ENCODE results near the gene HOXD13. TPM values are rescaled to one million over a fixed set of nuclear protein-coding genes. Genes with fewer than 3 reads are reported as not detected.

HOXD13 gene
- total and polyA plus RNA-seq, 2 of the 13 experiments (the other 11 are each of a cell fraction or from before 2014, with no cell fraction given) = not detected

DNA sequence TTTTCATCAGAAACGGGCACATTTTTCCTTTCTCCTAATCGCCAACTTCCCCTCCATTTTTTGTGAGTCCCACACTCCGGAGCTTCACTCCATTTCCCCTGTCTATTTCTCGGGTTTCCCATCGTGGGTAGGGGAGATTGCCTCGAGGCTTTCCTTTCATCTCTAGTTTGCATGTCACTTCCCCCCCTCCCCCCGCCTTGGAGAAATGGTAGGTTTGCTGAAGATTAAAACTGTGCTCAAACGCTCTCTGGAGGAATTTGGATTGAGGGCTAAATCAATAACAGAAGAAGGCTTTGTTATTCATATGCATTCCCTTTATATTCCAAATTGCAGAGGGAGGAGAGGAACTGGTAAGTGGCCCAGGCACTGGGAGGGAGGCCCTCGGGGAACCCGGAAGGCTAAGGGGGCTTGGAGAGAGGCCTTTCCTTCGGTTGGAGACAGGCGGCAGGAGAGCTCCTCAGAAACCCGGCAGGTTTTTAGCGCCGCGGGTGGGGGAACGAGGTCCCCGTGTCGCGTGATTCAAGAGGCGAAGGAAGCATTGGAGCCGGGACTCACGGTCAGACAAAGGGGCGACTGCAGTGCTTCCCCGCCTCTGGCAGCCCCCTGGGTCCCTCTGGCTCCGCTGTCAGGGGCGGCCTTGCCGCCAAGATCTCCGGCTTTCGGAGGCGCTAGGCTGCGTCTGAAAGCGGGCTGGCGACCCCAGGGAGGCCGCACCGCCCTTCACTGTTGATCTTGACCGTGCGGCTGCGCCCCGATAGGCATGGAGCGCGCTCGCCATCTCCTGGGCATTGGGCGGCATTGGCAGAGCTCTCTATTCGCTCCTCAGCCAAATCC lies 4.7 kb downstream of the HOXD13 start (continued):
- TF ChIP-seq, protein P1, sequence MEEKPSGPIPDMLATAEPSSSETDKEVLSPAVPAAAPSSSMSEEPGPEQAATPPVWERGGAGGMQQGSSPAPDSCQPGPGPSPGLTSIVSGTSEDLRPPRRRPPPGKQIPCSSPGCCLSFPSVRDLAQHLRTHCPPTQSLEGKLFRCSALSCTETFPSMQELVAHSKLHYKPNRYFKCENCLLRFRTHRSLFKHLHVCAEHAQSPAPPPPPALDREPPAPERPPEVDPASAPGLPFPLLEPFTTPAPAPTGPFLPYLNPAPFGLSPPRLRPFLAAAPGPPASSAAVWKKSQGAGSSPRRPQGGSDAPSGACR (CRISPR knock-in tag; IDR thresholded peaks at IDR 0.05) = peak; percentile 69; the same call in 1 of the 2 replicates
- TF ChIP-seq ZNF598 (CRISPR knock-in tag; IDR thresholded peaks at IDR 0.05; ENCODE audit: borderline replicate concordance) (0 out of 2 replicates have a peak, but pooled peaks have one; percentile 72), HOXA3 (CRISPR knock-in tag; IDR thresholded peaks at IDR 0.05) (peak; percentile 65), EED (CRISPR knock-in tag; IDR thresholded peaks at IDR 0.05) (peak; percentile 94), KMT2B (CRISPR knock-in tag; IDR thresholded peaks at IDR 0.05) (0 out of 2 replicates have a peak, but pooled peaks have one; percentile 37), RXRB (CRISPR knock-in tag; IDR thresholded peaks at IDR 0.05; ENCODE audit: borderline replicate concordance) (peak; percentile 41; the same call in 1 of the 2 replicates), FOXP1 (IDR thresholded peaks at IDR 0.05) (no peak), FOXP1 (CRISPR knock-in tag; IDR thresholded peaks at IDR 0.05) (no peak), ZNF660 (CRISPR knock-in tag; IDR thresholded peaks at IDR 0.05; ENCODE audit: borderline replicate concordance, low read depth) (no peak), ZNF75D (CRISPR knock-in tag; IDR thresholded peaks at IDR 0.05; ENCODE audit: borderline replicate concordance) (no peak), XRCC5 (optimal IDR thresholded peaks at IDR 0.05; ENCODE audit: low read length) (peak; percentile 90), SOX13 (IDR thresholded peaks at IDR 0.05) (no peak), SOX13 (CRISPR knock-in tag; conservative IDR thresholded peaks at IDR 0.05 in 1 of 2, IDR thresholded peaks at IDR 0.05 in 1 of 2) (peak in 1 of 2 experiments; percentile 37; a peak in 1 of 4 replicates), RFXAP (CRISPR knock-in tag; IDR thresholded peaks at IDR 0.05; ENCODE audit: borderline replicate concordance) (no peak), ZNF180 (CRISPR knock-in tag; IDR thresholded peaks at IDR 0.05; ENCODE audit: borderline replicate concordance, low read depth) (no peak), ZNF205 (CRISPR knock-in tag; IDR thresholded peaks at IDR 0.05) (peak; percentile 52; the same call in 1 of the 2 replicates), ZNF138 (CRISPR knock-in tag; IDR thresholded peaks at IDR 0.05; ENCODE audit: low read depth) (peak; percentile 69; the same call in 1 of the 2 replicates), MXD4 (CRISPR knock-in tag; IDR thresholded peaks at IDR 0.05) (no peak), MXI1 (IDR thresholded peaks at IDR 0.05; ENCODE audit: borderline replicate concordance, low read depth, low read length) (0 out of 3 replicates have a peak, but pooled peaks have one; percentile 30), FOSL2 (CRISPR knock-in tag; IDR thresholded peaks at IDR 0.05) (peak; percentile 41; the same call in 1 of the 2 replicates)
- TF ChIP-seq, protein P2, sequence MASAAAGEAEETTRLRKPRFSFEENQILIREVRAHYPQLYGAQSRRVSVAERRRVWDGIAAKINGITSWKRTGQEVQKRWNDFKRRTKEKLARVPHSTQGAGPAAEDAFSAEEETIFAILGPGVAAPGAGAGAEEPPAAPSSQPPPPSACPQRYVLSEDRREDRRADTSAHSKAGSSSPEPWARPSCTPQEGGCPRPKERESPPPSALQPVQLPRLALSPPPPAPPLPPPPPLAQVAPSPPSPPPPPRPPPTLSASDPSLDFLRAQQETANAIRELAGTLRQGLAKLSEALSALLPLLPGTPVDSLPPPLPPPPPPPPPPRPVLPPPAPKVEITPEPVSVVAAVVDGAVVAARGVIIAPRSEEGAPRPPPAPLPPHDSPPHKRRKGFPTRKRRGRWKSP (CRISPR knock-in tag; IDR thresholded peaks at IDR 0.05) = peak; percentile 31; the same call in 1 of the 2 replicates
- TF ChIP-seq, protein P3, sequence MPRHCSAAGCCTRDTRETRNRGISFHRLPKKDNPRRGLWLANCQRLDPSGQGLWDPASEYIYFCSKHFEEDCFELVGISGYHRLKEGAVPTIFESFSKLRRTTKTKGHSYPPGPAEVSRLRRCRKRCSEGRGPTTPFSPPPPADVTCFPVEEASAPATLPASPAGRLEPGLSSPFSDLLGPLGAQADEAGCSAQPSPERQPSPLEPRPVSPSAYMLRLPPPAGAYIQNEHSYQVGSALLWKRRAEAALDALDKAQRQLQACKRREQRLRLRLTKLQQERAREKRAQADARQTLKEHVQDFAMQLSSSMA (CRISPR knock-in tag; IDR thresholded peaks at IDR 0.05) = no peak
- TF ChIP-seq, protein P4, sequence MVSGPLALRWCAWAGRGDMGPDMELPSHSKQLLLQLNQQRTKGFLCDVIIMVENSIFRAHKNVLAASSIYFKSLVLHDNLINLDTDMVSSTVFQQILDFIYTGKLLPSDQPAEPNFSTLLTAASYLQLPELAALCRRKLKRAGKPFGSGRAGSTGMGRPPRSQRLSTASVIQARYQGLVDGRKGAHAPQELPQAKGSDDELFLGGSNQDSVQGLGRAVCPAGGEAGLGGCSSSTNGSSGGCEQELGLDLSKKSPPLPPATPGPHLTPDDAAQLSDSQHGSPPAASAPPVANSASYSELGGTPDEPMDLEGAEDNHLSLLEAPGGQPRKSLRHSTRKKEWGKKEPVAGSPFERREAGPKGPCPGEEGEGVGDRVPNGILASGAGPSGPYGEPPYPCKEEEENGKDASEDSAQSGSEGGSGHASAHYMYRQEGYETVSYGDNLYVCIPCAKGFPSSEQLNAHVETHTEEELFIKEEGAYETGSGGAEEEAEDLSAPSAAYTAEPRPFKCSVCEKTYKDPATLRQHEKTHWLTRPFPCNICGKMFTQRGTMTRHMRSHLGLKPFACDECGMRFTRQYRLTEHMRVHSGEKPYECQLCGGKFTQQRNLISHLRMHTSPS (CRISPR knock-in tag; IDR thresholded peaks at IDR 0.05; ENCODE audit: low read depth) = no peak
- TF ChIP-seq, protein P5, sequence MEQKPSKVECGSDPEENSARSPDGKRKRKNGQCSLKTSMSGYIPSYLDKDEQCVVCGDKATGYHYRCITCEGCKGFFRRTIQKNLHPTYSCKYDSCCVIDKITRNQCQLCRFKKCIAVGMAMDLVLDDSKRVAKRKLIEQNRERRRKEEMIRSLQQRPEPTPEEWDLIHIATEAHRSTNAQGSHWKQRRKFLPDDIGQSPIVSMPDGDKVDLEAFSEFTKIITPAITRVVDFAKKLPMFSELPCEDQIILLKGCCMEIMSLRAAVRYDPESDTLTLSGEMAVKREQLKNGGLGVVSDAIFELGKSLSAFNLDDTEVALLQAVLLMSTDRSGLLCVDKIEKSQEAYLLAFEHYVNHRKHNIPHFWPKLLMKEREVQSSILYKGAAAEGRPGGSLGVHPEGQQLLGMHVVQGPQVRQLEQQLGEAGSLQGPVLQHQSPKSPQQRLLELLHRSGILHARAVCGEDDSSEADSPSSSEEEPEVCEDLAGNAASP (CRISPR knock-in tag; IDR thresholded peaks at IDR 0.05; ENCODE audit: borderline replicate concordance) = 0 out of 2 replicates have a peak, but pooled peaks have one; percentile 51

Measured in HepG2 (cell line).